GM19240 (cell line): ENCODE data around the gene WRNIP1.

ENCODE experiments used
- DNase-seq: peaks from one replicate; pipeline ENCODE4 v3.0.0; 2011; ENCODE audit warnings: low spot score; ENCODE audit not compliant: insufficient read length

Gene WRNIP1

GRCh38 chr6:2765166-2765895 lies at the start of gene WRNIP1:
TSS of gene WRNIP1 (plus strand) at chr6:2765393. CDS start at chr6:2765623, 230 bp downstream.
- DNase-seq, result peak; percentile 88

- no peak for DNase-seq
These were observed 49.5 kb upstream of the WRNIP1 start for GRCh38 chr6:2715737-2716136.

GRCh38 chr6:2716936-2717700 lies 48.1 kb upstream of the WRNIP1 start:
- no peak for DNase-seq

- DNase-seq, result no peak
These were observed 46.7 kb upstream of the WRNIP1 start for GRCh38 chr6:2718334-2719092.

GRCh38 chr6:2719093-2719455 lies 46.1 kb upstream of the WRNIP1 start:
- no peak for DNase-seq

- no peak for DNase-seq
These were observed 44.0 kb upstream of the WRNIP1 start for GRCh38 chr6:2721219-2721618.

- no peak for DNase-seq
These were observed 39.7 kb upstream of the WRNIP1 start for GRCh38 chr6:2725364-2725988.

GRCh38 chr6:2725999-2726567 lies 39.1 kb upstream of the WRNIP1 start:
- DNase-seq, result no peak

- DNase-seq, result no peak
These were observed 35.3 kb upstream of the WRNIP1 start for GRCh38 chr6:2729921-2730320.

- no peak for DNase-seq
These were observed 34.7 kb upstream of the WRNIP1 start for GRCh38 chr6:2730353-2731107.

GRCh38 chr6:2731281-2731909 lies 33.8 kb upstream of the WRNIP1 start:
- no peak for DNase-seq

- no peak for DNase-seq
These were observed 32.6 kb upstream of the WRNIP1 start for GRCh38 chr6:2732503-2733089.

GRCh38 chr6:2733324-2733723 lies 31.9 kb upstream of the WRNIP1 start:
- DNase-seq, result peak; percentile 35

GRCh38 chr6:2733736-2734480 lies 31.3 kb upstream of the WRNIP1 start:
- DNase-seq, result no peak

- no peak for DNase-seq
These were observed 30.6 kb upstream of the WRNIP1 start for GRCh38 chr6:2734488-2735166.

- DNase-seq, result no peak
These were observed 27.3 kb upstream of the WRNIP1 start for GRCh38 chr6:2737885-2738284.

GRCh38 chr6:2738373-2738979 lies 26.7 kb upstream of the WRNIP1 start:
- no peak for DNase-seq

- no peak for DNase-seq
These were observed 25.9 kb upstream of the WRNIP1 start for GRCh38 chr6:2739335-2739734.
